CD14-positive monocyte (primary cell): ENCODE results near the gene APOF. TPM values are rescaled to one million over a fixed set of nuclear protein-coding genes. Genes with fewer than 3 reads are reported as not detected.
"Not testable (repeated sequence)": the region's sequence is repeated elsewhere in the genome, so short reads cannot be mapped to it uniquely, and the experiment has no call there.

ENCODE experiments used
- DNase-seq, 3 donors: peaks; one replicate each; pipeline ENCODE4 v3.0.0-alpha.2; 2011 to 2022
- H2AFZ ChIP-seq: 2 replicates; pipeline ENCODE4 v1.6.0; 2012; ENCODE audit warnings: mild to moderate bottlenecking, low read depth, low read length, inconsistent platforms; ENCODE audit not compliant: insufficient read depth, poor library complexity, severe bottlenecking
- H3K27ac ChIP-seq, 2 donors: 1 replicate in 1 of 2; 2 replicates in 1 of 2; pipeline ENCODE4 v1.5.1; 2012 to 2013; ENCODE audit warnings: low read length in 2 of 2, control low read depth in 1 of 2, inconsistent platforms in 1 of 2, low read depth in 1 of 2, mild to moderate bottlenecking in 1 of 2
- H3K27me3 ChIP-seq, 2 donors: one replicate each; pipeline versions ENCODE4 v1.6.0 to v1.6.1; 2011 to 2013; ENCODE audit warnings: low read length in 2 of 2; ENCODE audit not compliant: control insufficient read depth in 2 of 2, insufficient read depth in 2 of 2
- H3K36me3 ChIP-seq, 2 donors: replicated peaks in 1 of 2; 1 replicate in 1 of 2; 2 replicates in 1 of 2; pipeline versions ENCODE4 v1.5.1 to v1.6.1; 2012 to 2013; ENCODE audit warnings: low read length in 2 of 2, control low read depth in 1 of 2, inconsistent platforms in 1 of 2, mild to moderate bottlenecking in 1 of 2; ENCODE audit not compliant: insufficient read depth in 2 of 2, control insufficient read depth in 1 of 2
- H3K4me1 ChIP-seq, 2 donors: 1 replicate in 1 of 2; 2 replicates in 1 of 2; pipeline versions ENCODE4 v1.5.1 to v1.6.1; 2012 to 2013; ENCODE audit warnings: low read length in 2 of 2, control low read depth in 1 of 2, inconsistent platforms in 1 of 2, mild to moderate bottlenecking in 1 of 2, moderate library complexity in 1 of 2; ENCODE audit not compliant: insufficient read depth in 2 of 2, control insufficient read depth in 1 of 2
- H3K4me2 ChIP-seq: replicated peaks from 2 replicates; pipeline ENCODE3; 2012; ENCODE audit warnings: low read length, moderate library complexity, mild to moderate bottlenecking; ENCODE audit not compliant: poor library complexity, severe bottlenecking; ENCODE audit errors: extremely low read depth
- H3K4me3 ChIP-seq, 3 experiments: fragments of 200-600 bp in 1 of 3; sonication (generic) in 1 of 3; replicated peaks in 1 of 3; 1 replicate in 2 of 3; 2 replicates in 1 of 3; pipeline ENCODE4 v1.5.1; 2011 to 2013; ENCODE audit warnings: low read length in 3 of 3, mild to moderate bottlenecking in 3 of 3, control low read depth in 2 of 3, low read depth in 2 of 3, inconsistent platforms in 1 of 3, moderate library complexity in 1 of 3
- H3K79me2 ChIP-seq: 2 replicates; pipeline ENCODE4 v1.6.0; 2012; ENCODE audit warnings: mild to moderate bottlenecking, control low read depth, inconsistent platforms, low read length, moderate library complexity; ENCODE audit not compliant: insufficient read depth
- H3K9ac ChIP-seq: 2 replicates; pipeline ENCODE4 v1.6.0; 2017; ENCODE audit warnings: low read length, mild to moderate bottlenecking; ENCODE audit not compliant: insufficient read depth, poor library complexity, severe bottlenecking
- H3K9me3 ChIP-seq, 2 donors: replicated peaks in 1 of 2; 1 replicate in 1 of 2; 2 replicates in 1 of 2; pipeline versions ENCODE4 v1.5.1 to v1.6.1; 2012 to 2013; ENCODE audit warnings: low read length in 2 of 2, control low read depth in 1 of 2; ENCODE audit not compliant: control insufficient read depth in 1 of 2, insufficient read depth in 1 of 2
- H4K20me1 ChIP-seq: 2 replicates; pipeline ENCODE4 v1.6.0; 2012; ENCODE audit warnings: mild to moderate bottlenecking, low read length, control low read depth, moderate library complexity; ENCODE audit not compliant: insufficient read depth
- H3K27ac Mint-ChIP-seq, 7 donors: one replicate each; pipeline ENCODE4 v1.8.0; 2020; ENCODE audit warnings: mild to moderate bottlenecking in 7 of 7, mixed read lengths in 7 of 7, moderate library complexity in 6 of 7, inconsistent platforms in 2 of 7
- H3K27me3 Mint-ChIP-seq, 3 donors: one replicate each; pipeline ENCODE4 v1.8.0; 2021 to 2022; ENCODE audit warnings: low read depth in 3 of 3, mild to moderate bottlenecking in 3 of 3, mixed read lengths in 3 of 3, moderate library complexity in 3 of 3, inconsistent platforms in 1 of 3
- H3K36me3 Mint-ChIP-seq, 2 donors: one replicate each; pipeline ENCODE4 v1.8.0; 2020; ENCODE audit warnings: mixed read lengths in 2 of 2, inconsistent platforms in 1 of 2, mild to moderate bottlenecking in 1 of 2
- H3K4me1 Mint-ChIP-seq: one replicate; pipeline ENCODE4 v1.8.0; 2020; ENCODE audit warnings: mild to moderate bottlenecking, mixed read lengths
- H3K4me3 Mint-ChIP-seq, 2 donors: one replicate each; pipeline ENCODE4 v1.8.0; 2020; ENCODE audit warnings: mild to moderate bottlenecking in 2 of 2, mixed read lengths in 2 of 2, moderate library complexity in 1 of 2
- H3K9me3 Mint-ChIP-seq, 7 donors: one replicate each; pipeline ENCODE4 v1.8.0; 2020 to 2022; ENCODE audit warnings: mixed read lengths in 7 of 7, mild to moderate bottlenecking in 6 of 7, moderate library complexity in 6 of 7, inconsistent platforms in 2 of 7
- CTCF ChIP-seq: fragments of 200-600 bp; IDR thresholded peaks from one replicate; pipeline ENCODE4 v1.8.0; 2022; ENCODE audit warnings: antibody characterized with exemption, mild to moderate bottlenecking
- WGBS: methylation state at CpG from one replicate; pipeline ENCODE4 v1.1.5; 2013; ENCODE audit warnings: missing lambda C conversion rate; ENCODE audit not compliant: insufficient coverage; 5-methylcytosine and 5-hydroxymethylcytosine counted together
- intact Hi-C, 2 donors: fragments of 100-400 bp; cut with micrococcal nuclease; formaldehyde crosslinking; loops; one replicate each; pipeline versions ENCODE4 v1.15.0 to v1.15.1; 2023
- polyA plus RNA-seq, 3 donors: library from polyadenylated mRNA; depleted of rRNA in 1 of 3; unstranded in 2 of 3; stranded (reverse) in 1 of 3; fragments of 300-500 nt in 2 of 3; fragments of >200 nt in 1 of 3; fragmentation: Illumina TruSeq in 2 of 3; gene quantifications; 1 replicate in 2 of 3; 2 replicates in 1 of 3; pipeline ENCODE4 v1.2.3, GENCODE V29; 2012 to 2021

Gene APOF
- polyA plus RNA-seq, 3 donors, result not detected

GRCh38 chr12:56408799-56409417, 46.3 kb upstream of the APOF start:
- 88% methylated on average over 3 of the region's 5 CpGs for WGBS
- Histone ChIP-seq H3K27ac (no peak overlapping the region), H3K9ac (no peak overlapping the region), H3K9me3 (no peaks in the 10 kb centered on the region), H2AFZ (no peak overlapping the region), H3K4me2 (no peak overlapping the region), H3K27me3 (no peaks in the 10 kb centered on the region), H3K79me2 (no peaks in the 10 kb centered on the region), H3K4me1 (no peaks in the 10 kb centered on the region), H3K4me3 (no peak overlapping the region), H4K20me1 (no peaks in the 10 kb centered on the region), H3K36me3 (no peaks in the 10 kb centered on the region)
- H3K27me3 Mint-ChIP-seq, result peaks cover 0 to 2% (median 1%) of the 10 kb centered on the region in 3 donors
- H3K27ac Mint-ChIP-seq, result no peak overlapping the region
- intact Hi-C loops, result no loop called here
- H3K36me3 Mint-ChIP-seq, result peaks cover 2 to 5% of the 10 kb centered on the region in 2 donors
- no peaks in the 10 kb centered on the region for H3K9me3 Mint-ChIP-seq
- no peak for TF ChIP-seq CTCF
- no peak for DNase-seq
- no peaks in the 10 kb centered on the region for H3K4me1 Mint-ChIP-seq
- H3K4me3 Mint-ChIP-seq, result no peak overlapping the region

- H3K27me3 ChIP-seq, H4K20me1 ChIP-seq, H3K36me3 Mint-ChIP-seq, H2AFZ ChIP-seq, H3K27ac Mint-ChIP-seq, H3K4me1 Mint-ChIP-seq, H3K79me2 ChIP-seq, H3K27ac ChIP-seq, H3K4me2 ChIP-seq, H3K4me1 ChIP-seq, H3K9ac ChIP-seq, DNase-seq, intact Hi-C loops, H3K36me3 ChIP-seq, H3K27me3 Mint-ChIP-seq, H3K9me3 ChIP-seq, H3K4me3 Mint-ChIP-seq, H3K4me3 ChIP-seq: not testable (repeated sequence)
- H3K9me3 Mint-ChIP-seq, result peaks cover 3 to 11% (median 7%) of the 10 kb centered on the region in 7 donors
- no CpG with 5 or more reads among the region's 3 CpGs for WGBS
Measured at GRCh38 chr12:56404227-56404626, 41.6 kb upstream of the APOF start.

GRCh38 chr12:56401612-56402011, 39.0 kb upstream of the APOF start:
- H4K20me1 ChIP-seq, H3K27ac ChIP-seq, H3K27me3 ChIP-seq, intact Hi-C loops, H3K36me3 ChIP-seq, H3K27ac Mint-ChIP-seq, H3K79me2 ChIP-seq, H3K27me3 Mint-ChIP-seq, H3K9me3 ChIP-seq, H2AFZ ChIP-seq, H3K4me3 ChIP-seq, H3K4me1 Mint-ChIP-seq, H3K9ac ChIP-seq, H3K4me3 Mint-ChIP-seq, H3K4me2 ChIP-seq, H3K4me1 ChIP-seq, DNase-seq, H3K36me3 Mint-ChIP-seq: not testable (repeated sequence)
- H3K9me3 Mint-ChIP-seq, result peaks cover 10 to 21% (median 12%) of the 10 kb centered on the region in 7 donors

GRCh38 chr12:56401125-56401524, 38.5 kb upstream of the APOF start:
- Mint-ChIP-seq H3K9me3 (peaks cover 10 to 21% (median 12%) of the 10 kb centered on the region in 7 donors), H3K27ac (peak overlapping the region in 1 of 7 donors; percentile 79)
- H4K20me1 ChIP-seq, H3K27me3 Mint-ChIP-seq, H3K9me3 ChIP-seq, H3K79me2 ChIP-seq, H3K9ac ChIP-seq, H3K4me1 ChIP-seq, H3K4me2 ChIP-seq, H3K36me3 Mint-ChIP-seq, H3K27ac ChIP-seq, H3K4me3 Mint-ChIP-seq, H3K27me3 ChIP-seq, H3K4me1 Mint-ChIP-seq, H2AFZ ChIP-seq, DNase-seq, H3K4me3 ChIP-seq, intact Hi-C loops, H3K36me3 ChIP-seq: not testable (repeated sequence)
- WGBS, result no CpG with 5 or more reads among the region's 3 CpGs
